Measurements from ENCODE around the gene BPIFB2.

BPIFB2 gene

DNA sequence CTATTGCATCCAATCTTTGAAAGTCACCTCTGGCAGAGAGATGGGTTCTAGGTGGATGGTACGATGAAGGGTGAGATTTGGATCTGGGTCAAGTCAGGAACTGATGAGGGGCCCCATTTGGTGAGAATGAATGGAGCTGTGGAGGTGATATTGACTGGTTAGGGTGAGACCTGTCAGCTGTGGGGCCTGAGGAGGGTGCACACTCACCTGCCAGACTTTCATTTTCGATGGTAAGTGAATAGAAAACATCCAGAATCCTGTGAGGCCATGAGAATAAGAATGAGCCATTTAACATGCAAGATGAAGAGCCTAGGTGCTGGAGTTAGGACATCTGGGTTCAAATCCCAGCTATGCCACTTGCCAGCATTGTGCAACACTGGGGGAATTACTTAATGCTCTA is 10.1 kb upstream of the BPIFB2 start:
- Histone ChIP-seq H3K4me1 (ENCODE audit: insufficient read depth, poor library complexity, severe bottlenecking) (no peaks in the 10 kb centered on the region), H3K36me3 (ENCODE audit: low read depth) (no peaks in the 10 kb centered on the region), H3K4me3 (ENCODE audit: severe bottlenecking) (no peak overlapping the region), H3K27ac (ENCODE audit: poor library complexity, severe bottlenecking) (no peak overlapping the region), H3K9me3 (ENCODE audit: severe bottlenecking) (peaks cover 2% of the 10 kb centered on the region), H3K27me3 (ENCODE audit: insufficient read depth, poor library complexity, severe bottlenecking) (no peaks in the 10 kb centered on the region)
- ATAC-seq (ENCODE audit: low read depth) (no peak), DNase-seq (ENCODE audit: low spot score) (peak; percentile 29)
- TF ChIP-seq, protein P1, sequence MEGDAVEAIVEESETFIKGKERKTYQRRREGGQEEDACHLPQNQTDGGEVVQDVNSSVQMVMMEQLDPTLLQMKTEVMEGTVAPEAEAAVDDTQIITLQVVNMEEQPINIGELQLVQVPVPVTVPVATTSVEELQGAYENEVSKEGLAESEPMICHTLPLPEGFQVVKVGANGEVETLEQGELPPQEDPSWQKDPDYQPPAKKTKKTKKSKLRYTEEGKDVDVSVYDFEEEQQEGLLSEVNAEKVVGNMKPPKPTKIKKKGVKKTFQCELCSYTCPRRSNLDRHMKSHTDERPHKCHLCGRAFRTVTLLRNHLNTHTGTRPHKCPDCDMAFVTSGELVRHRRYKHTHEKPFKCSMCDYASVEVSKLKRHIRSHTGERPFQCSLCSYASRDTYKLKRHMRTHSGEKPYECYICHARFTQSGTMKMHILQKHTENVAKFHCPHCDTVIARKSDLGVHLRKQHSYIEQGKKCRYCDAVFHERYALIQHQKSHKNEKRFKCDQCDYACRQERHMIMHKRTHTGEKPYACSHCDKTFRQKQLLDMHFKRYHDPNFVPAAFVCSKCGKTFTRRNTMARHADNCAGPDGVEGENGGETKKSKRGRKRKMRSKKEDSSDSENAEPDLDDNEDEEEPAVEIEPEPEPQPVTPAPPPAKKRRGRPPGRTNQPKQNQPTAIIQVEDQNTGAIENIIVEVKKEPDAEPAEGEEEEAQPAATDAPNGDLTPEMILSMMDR (IDR thresholded peaks at IDR 0.05; ENCODE audit: poor library complexity, severe bottlenecking) = no peak

DNA sequence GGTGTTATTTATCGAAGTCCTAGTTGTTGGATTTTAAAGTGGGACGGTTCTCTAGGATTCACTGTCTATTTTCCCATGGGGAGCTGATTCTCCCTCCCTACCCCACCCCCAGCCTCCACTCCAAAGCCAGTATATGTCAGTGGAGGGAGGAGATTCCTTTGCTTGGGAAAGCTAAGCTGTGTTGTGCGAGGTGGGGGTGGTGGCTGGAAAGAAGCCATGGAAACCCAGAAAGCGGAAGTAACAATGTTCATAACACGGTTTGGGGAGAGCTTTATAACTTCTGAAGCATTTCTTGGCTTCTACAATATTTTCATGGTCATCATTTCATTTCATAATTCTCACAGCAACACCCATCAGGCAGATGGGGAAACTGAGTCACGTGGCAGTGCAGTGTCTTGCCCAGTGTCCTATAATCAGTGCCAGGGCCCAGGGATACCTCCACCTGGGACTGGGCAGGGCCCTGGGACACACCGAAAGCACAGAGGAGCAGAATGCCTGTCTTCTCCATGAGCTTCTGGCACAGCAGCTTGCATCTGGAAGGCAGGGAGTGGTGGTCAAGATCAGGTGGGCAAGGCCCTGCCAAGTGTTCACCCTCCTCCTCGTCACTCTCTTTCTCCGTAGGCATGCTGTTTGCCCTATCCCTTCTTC is 7.8 kb upstream of the BPIFB2 start:
- no peaks in the 10 kb centered on the region for H3K4me1 ChIP-seq (ENCODE audit: insufficient read depth, poor library complexity, severe bottlenecking)
- H3K9me3 ChIP-seq (ENCODE audit: severe bottlenecking) = peaks cover 2% of the 10 kb centered on the region
- DNase-seq (ENCODE audit: low spot score) (peak; percentile 56), ATAC-seq (ENCODE audit: low read depth) (no peak)
- H3K27ac ChIP-seq (ENCODE audit: poor library complexity, severe bottlenecking) = no peak overlapping the region
- H3K27me3 ChIP-seq (ENCODE audit: insufficient read depth, poor library complexity, severe bottlenecking) = no peaks in the 10 kb centered on the region
- H3K4me3 ChIP-seq (ENCODE audit: severe bottlenecking) = no peak overlapping the region
- TF ChIP-seq, protein P1 (IDR thresholded peaks at IDR 0.05; ENCODE audit: poor library complexity, severe bottlenecking) = no peak
- H3K36me3 ChIP-seq (ENCODE audit: low read depth) = no peaks in the 10 kb centered on the region

DNA sequence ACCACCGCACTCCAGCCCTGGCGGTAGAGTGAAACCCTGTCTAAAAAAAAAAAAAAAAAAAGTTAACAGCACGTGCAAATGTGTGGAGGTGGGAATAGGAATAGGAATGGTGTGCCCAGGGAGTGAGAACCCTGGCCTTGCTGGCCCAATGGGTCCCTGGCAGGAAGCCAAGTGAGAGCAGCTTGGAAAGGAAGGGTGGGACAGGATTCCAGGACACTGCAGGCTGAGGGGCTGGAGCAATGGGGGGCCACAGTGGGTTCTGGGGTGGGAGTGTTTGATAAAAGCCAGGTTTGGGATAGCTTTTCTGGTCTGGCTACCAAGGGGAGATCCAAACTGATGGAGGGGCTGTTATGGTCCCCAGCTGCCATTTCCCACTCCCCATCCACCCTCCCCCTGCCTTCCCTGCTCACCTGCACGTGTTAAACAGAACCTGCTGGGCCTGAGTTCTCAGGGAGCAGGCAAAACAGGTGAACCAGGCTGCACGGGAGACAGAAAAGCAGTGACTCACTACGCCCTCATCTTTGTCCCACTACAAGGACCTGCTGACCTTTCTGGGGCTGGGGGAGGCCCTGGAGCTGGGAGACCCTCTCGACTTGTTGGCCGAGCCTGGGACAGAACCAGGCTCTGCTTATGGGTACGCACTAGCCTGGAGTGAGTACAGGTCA is 6.6 kb upstream of the BPIFB2 start:
- Histone ChIP-seq H3K36me3 (ENCODE audit: low read depth) (no peaks in the 10 kb centered on the region), H3K4me1 (ENCODE audit: insufficient read depth, poor library complexity, severe bottlenecking) (no peaks in the 10 kb centered on the region), H3K9me3 (ENCODE audit: severe bottlenecking) (peaks cover 2% of the 10 kb centered on the region), H3K27me3 (ENCODE audit: insufficient read depth, poor library complexity, severe bottlenecking) (no peaks in the 10 kb centered on the region), H3K4me3 (ENCODE audit: severe bottlenecking) (no peak overlapping the region), H3K27ac (ENCODE audit: poor library complexity, severe bottlenecking) (no peak overlapping the region)
- TF ChIP-seq, protein P1 (IDR thresholded peaks at IDR 0.05; ENCODE audit: poor library complexity, severe bottlenecking) = no peak
- peak; percentile 72 for DNase-seq (ENCODE audit: low spot score)
- ATAC-seq (ENCODE audit: low read depth) = no peak

DNA sequence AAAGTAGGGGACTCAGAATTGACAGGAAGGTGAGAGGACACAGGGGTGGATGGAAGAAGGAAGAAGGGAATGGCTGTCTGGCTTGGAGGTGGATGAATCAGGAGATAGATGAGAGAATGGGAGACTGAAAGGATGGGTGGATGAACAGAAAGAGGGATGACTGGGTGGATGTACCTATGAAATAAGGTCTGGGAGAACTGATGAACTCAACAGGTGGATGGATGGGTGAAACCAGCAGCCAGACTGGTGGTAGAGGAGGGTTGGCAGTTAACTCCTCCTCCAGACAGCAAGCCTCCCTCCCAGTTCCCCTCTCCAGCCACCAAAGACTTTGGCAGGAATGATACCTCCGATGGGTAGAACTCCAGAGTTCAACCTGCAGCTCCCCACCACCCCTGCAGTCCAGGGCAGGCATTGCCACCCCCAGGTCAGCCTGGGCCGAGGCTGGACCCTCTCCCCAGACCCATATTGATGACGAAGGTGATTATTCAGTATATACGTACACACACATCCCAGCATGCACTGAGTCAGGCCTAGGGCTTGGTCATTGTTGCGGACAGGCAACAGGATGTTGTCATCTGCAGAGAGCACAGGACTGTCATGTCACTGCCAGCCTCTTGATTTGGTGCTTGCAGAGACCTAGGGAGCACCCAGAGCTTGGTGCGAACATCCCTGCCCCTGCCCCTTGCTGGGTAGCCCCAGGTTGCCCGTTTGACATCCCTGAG is 5.3 kb upstream of the BPIFB2 start:
- peak; percentile 62 for DNase-seq (ENCODE audit: low spot score)
- Histone ChIP-seq H3K27ac (ENCODE audit: poor library complexity, severe bottlenecking) (no peak overlapping the region), H3K27me3 (ENCODE audit: insufficient read depth, poor library complexity, severe bottlenecking) (no peaks in the 10 kb centered on the region), H3K36me3 (ENCODE audit: low read depth) (no peaks in the 10 kb centered on the region), H3K9me3 (ENCODE audit: severe bottlenecking) (no peaks in the 10 kb centered on the region), H3K4me1 (ENCODE audit: insufficient read depth, poor library complexity, severe bottlenecking) (no peaks in the 10 kb centered on the region), H3K4me3 (ENCODE audit: severe bottlenecking) (no peak overlapping the region)
- TF ChIP-seq, protein P1 (IDR thresholded peaks at IDR 0.05; ENCODE audit: poor library complexity, severe bottlenecking) = no peak
- peak; percentile 16; the same call in 2 of the 3 replicates for ATAC-seq (ENCODE audit: low read depth)

Measured in RWPE2 (cell line).